HT1080 (cell line): ENCODE data around the gene MAFG. TPM values are rescaled to one million over a fixed set of nuclear protein-coding genes. Genes with fewer than 3 reads are reported as not detected.

Experiments
- DNase-seq: peaks from one replicate; pipeline ENCODE4 v3.0.0-alpha.2; 2015; ENCODE audit warnings: low read depth
- total RNA-seq: library from RNA; depleted of rRNA; stranded (reverse); fragments of >200 nt; shearing (Covaris generic); gene quantifications from 2 replicates; pipeline ENCODE4 v1.2.3, GENCODE V29; 2014

MAFG gene
- total RNA-seq, 1 experiment from 2014 or later: 21.1 TPM

- DNase-seq: no peak
These were observed 17.3 kb downstream of the MAFG start for GRCh38 chr17:81909966-81910839.

GRCh38 chr17:81909231-81909630 lies 18.3 kb downstream of the MAFG start:
- no peak for DNase-seq

- DNase-seq: no peak
These were observed 18.7 kb downstream of the MAFG start for GRCh38 chr17:81908793-81909192.

GRCh38 chr17:81907219-81908145 lies 20.1 kb downstream of the MAFG start:
- no peak for DNase-seq

GRCh38 chr17:81906476-81907218 lies 20.9 kb downstream of the MAFG start:
- DNase-seq: no peak

GRCh38 chr17:81905993-81906392 lies 21.5 kb downstream of the MAFG start:
- no peak for DNase-seq

GRCh38 chr17:81905424-81905875 lies 22.1 kb downstream of the MAFG start:
- DNase-seq: no peak

- DNase-seq: no peak
These were observed 22.7 kb downstream of the MAFG start for GRCh38 chr17:81904600-81905423.

- no peak for DNase-seq
These were observed 23.5 kb downstream of the MAFG start for GRCh38 chr17:81903896-81904599.

- DNase-seq: no peak
These were observed 24.1 kb downstream of the MAFG start for GRCh38 chr17:81903415-81903831.

- DNase-seq: no peak
These were observed 24.7 kb downstream of the MAFG start for GRCh38 chr17:81902653-81903414.

- no peak for DNase-seq
These were observed 25.4 kb downstream of the MAFG start, which contains the start of gene NPB for GRCh38 chr17:81902023-81902652. Gene NPB (plus strand): TSS chr17:81902238. CDS start chr17:81902278, 40 bp downstream.

- DNase-seq: no peak
These were observed 26.1 kb downstream of the MAFG start for GRCh38 chr17:81901167-81902022.

- DNase-seq: no peak
These were observed 27.2 kb downstream of the MAFG start for GRCh38 chr17:81900181-81900820.

- no peak for DNase-seq
These were observed 27.9 kb downstream of the MAFG start for GRCh38 chr17:81899514-81900166.

GRCh38 chr17:81898885-81899284 lies 28.6 kb downstream of the MAFG start:
- no peak for DNase-seq
